ENCODE results near the gene THBS4. TPM values are rescaled to one million over a fixed set of nuclear protein-coding genes. Genes with fewer than 3 reads are reported as not detected.

The THBS4 gene
- polyA plus RNA-seq, 1 of the 3 experiments (the other 2 are of a cell fraction): 1.1 TPM

- no peaks in the 10 kb centered on the region for H3F3A ChIP-seq (replicated peaks; ENCODE audit: insufficient read depth)
- H3K9me2 ChIP-seq: no peaks in the 10 kb centered on the region
- no peak overlapping the region for H3K4me2 ChIP-seq
- no peak overlapping the region for H3K4me3 ChIP-seq (ENCODE audit: low read depth in 2 of 2, low read length in 1 of 2)
- H3K79me2 ChIP-seq (ENCODE audit: insufficient read depth): no peaks in the 10 kb centered on the region
- peaks cover 17% of the 10 kb centered on the region for H3K27me3 ChIP-seq (ENCODE audit: insufficient read depth)
- H3K4me1 ChIP-seq (ENCODE audit: control insufficient read depth in 1 of 2, insufficient read depth in 2 of 2, low read depth in 1 of 2, low read length in 1 of 2): peaks cover 0 to 2% of the 10 kb centered on the region in 2 experiments; a peak in 1 of 4 replicates
- no peaks in the 10 kb centered on the region for H3K9me3 ChIP-seq
- no peaks in the 10 kb centered on the region for H3K36me3 ChIP-seq (replicated peaks in 1 of 2; ENCODE audit: control insufficient read depth in 1 of 2, insufficient read depth in 2 of 2, low read length in 1 of 2)
- H2AFZ ChIP-seq (ENCODE audit: low read depth): no peak overlapping the region
- TF ChIP-seq MEF2A (IDR thresholded peaks at IDR 0.05; ENCODE audit: borderline replicate concordance, low read depth): no peak
- no peak for TF ChIP-seq ZBTB33 (IDR thresholded peaks at IDR 0.05; ENCODE audit: borderline replicate concordance, low read depth)
- no peak for TF ChIP-seq REST (IDR thresholded peaks at IDR 0.05; ENCODE audit: low read depth, low read length)
- TF ChIP-seq RFX5 (IDR thresholded peaks at IDR 0.05; ENCODE audit: low read length): no peak
- TF ChIP-seq PBX3 (IDR thresholded peaks at IDR 0.05): no peak
- no peak for TF ChIP-seq IRF3 (IDR thresholded peaks at IDR 0.05; ENCODE audit: low read depth, low read length)
- no peak for TF ChIP-seq MAX (IDR thresholded peaks at IDR 0.05; ENCODE audit: low read depth)
- no peak for TF ChIP-seq FOXJ3 (CRISPR knock-in tag; IDR thresholded peaks at IDR 0.05)
- TF ChIP-seq FOXM1 (IDR thresholded peaks at IDR 0.05; ENCODE audit: low read depth): no peak
- no peak for TF ChIP-seq SMC3 (IDR thresholded peaks at IDR 0.05; ENCODE audit: low read depth, low read length)
- TF ChIP-seq EZH2phosphoT487 (IDR thresholded peaks at IDR 0.05; ENCODE audit: borderline replicate concordance, low read depth): no peak
- TF ChIP-seq TCF12 (IDR thresholded peaks at IDR 0.05): no peak
- TF ChIP-seq ELF1 (IDR thresholded peaks at IDR 0.05): no peak
- no peak for TF ChIP-seq MXI1 (IDR thresholded peaks at IDR 0.05; ENCODE audit: low read depth, low read length)
- TF ChIP-seq GATA2 (CRISPR knock-in tag; IDR thresholded peaks at IDR 0.05): no peak
- no peak for TF ChIP-seq CHD2 (IDR thresholded peaks at IDR 0.05; ENCODE audit: low read length, partially characterized antibody)
- no peak overlapping the region for H3K27ac ChIP-seq (ENCODE audit: low read depth in 2 of 2, low read length in 1 of 2)
- 76% methylated on average over 5 of the region's 5 CpGs for WGBS (ENCODE audit: low lambda C conversion rate)
- no peaks in the 10 kb centered on the region for H4K20me1 ChIP-seq (ENCODE audit: insufficient read depth)
- ChIA-PET POLR2A (no interaction called here), CTCF (interaction anchor here (1.0 kb wide), 1 partner anchor 10 kb away, joined by 3 read pairs; no protein-coding TSS in a partner anchor)
- H3K9ac ChIP-seq: no peak overlapping the region
- no peak for DNase-seq
These were observed 1.5 kb downstream of the THBS4 start for GRCh38 chr5:80036615-80037014.

Data from SK-N-SH (cell line).